ENCODE measurements around the gene TIMM17B. TPM values are rescaled to one million over a fixed set of nuclear protein-coding genes. Genes with fewer than 3 reads are reported as not detected.

The TIMM17B gene
- polyA plus RNA-seq, 3 donors from 2014 or later, result 76.0 to 88.2 (median 85.3) TPM

- Mint-ChIP-seq H3K4me1 (peaks cover 59 to 61% of the 10 kb centered on the region in 2 donors), H3K27ac (peak overlapping the region in 5 of 6 donors; percentile 30 to 72 (median 62)), H3K27me3 (ENCODE audit: low read depth in 3 of 3) (peaks cover 22 to 36% (median 30%) of the 10 kb centered on the region in 3 donors), H3K9me3 (peaks cover 0 to 2% (median 0%) of the 10 kb centered on the region in 6 donors), H3K36me3 (peaks cover 0 to 22% (median 6%) of the 10 kb centered on the region in 3 donors), H3K4me3 (peak overlapping the region; percentile 5 to 47 (median 30))
- no peak for DNase-seq
Measured at GRCh38 chrX:48914593-48915493, 17.3 kb upstream of the TIMM17B start.

- H3K4me3 Mint-ChIP-seq, result peak overlapping the region in 2 of 5 donors; percentile 15 to 50
- peaks cover 0 to 22% (median 6%) of the 10 kb centered on the region in 3 donors for H3K36me3 Mint-ChIP-seq
- H3K9me3 Mint-ChIP-seq, result peaks cover 0 to 2% (median 0%) of the 10 kb centered on the region in 6 donors
- peak overlapping the region in 4 of 6 donors; percentile 50 to 67 (median 60) for H3K27ac Mint-ChIP-seq
- no peak for DNase-seq
- H3K4me1 Mint-ChIP-seq, result peaks cover 52% of the 10 kb centered on the region in 2 donors
- H3K27me3 Mint-ChIP-seq (ENCODE audit: low read depth in 3 of 3), result peaks cover 22 to 33% (median 26%) of the 10 kb centered on the region in 3 donors
Measured at GRCh38 chrX:48913605-48914366, 16.2 kb upstream of the TIMM17B start.

DNA sequence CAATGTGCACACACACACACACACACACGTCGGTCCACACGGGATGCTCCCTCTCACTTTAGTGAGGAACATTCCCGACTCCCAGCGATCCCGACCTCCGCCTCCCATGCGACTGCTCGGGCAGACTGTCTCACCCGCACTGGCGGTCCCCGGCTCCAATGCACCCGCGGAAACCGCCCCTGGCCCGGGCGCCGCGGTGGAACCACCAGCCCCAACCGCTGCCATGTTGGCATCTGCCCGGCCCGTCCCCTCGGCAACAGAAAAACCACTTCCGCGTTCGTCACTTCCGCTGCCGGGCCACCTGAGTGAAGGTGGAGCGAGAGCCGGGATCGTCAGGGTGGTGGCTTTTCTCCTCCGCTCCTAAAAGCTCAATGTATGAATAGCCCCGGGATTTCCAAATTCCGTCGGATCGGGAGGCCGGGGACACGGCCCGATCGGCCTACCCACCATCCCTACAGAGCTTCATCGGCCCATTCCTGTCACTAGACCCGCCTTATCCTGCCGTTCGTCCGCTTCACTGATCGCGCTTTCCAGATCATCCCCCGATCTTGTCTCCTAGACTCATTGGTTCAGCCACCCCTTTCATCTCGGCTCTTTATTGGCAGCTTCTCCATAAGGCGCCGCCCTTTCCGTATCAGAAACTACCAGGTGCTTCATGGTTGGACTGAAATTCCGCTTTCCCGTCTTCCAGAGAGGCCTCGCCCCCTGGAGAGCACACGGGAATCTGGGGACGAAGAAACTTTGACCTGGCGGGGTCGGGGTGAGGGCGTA lies 14.0 kb upstream of the TIMM17B start, which contains the start of gene SLC35A2:
Gene SLC35A2 (minus strand): TSS at position 235 of the 771 bp plus-strand sequence. CDS start 10 bp downstream, at position 225.
- Mint-ChIP-seq H3K4me3 (peak within 1 kb of the TSS; percentile 89 to 94 (median 93)), H3K4me1 (peaks cover 39 to 45% of the 10 kb centered on the region in 2 donors), H3K27ac (peak within 1 kb of the TSS; percentile 93 to 97 (median 96)), H3K9me3 (peaks cover 0 to 2% (median 0%) of the 10 kb centered on the region in 6 donors), H3K27me3 (ENCODE audit: low read depth in 3 of 3) (peaks cover 13 to 29% (median 17%) of the 10 kb centered on the region in 3 donors), H3K36me3 (peaks cover 0 to 14% (median 0%) of the 10 kb centered on the region in 3 donors)
- peak; percentile 87 to 88 (median 87) for DNase-seq

- Mint-ChIP-seq H3K9me3 (peaks cover 0 to 2% (median 0%) of the 10 kb centered on the region in 6 donors), H3K4me1 (peaks cover 39 to 42% of the 10 kb centered on the region in 2 donors), H3K36me3 (peaks cover 0 to 14% (median 0%) of the 10 kb centered on the region in 3 donors), H3K27ac (peak overlapping the region; percentile 93 to 97 (median 96)), H3K4me3 (peak overlapping the region; percentile 89 to 94 (median 93)), H3K27me3 (ENCODE audit: low read depth in 3 of 3) (peaks cover 13 to 27% (median 17%) of the 10 kb centered on the region in 3 donors)
- DNase-seq, result no peak
Measured at GRCh38 chrX:48910926-48911411, 13.4 kb upstream of the TIMM17B start.

GRCh38 chrX:48909703-48910294 lies 12.2 kb upstream of the TIMM17B start:
- Mint-ChIP-seq H3K9me3 (peaks cover 0 to 2% (median 0%) of the 10 kb centered on the region in 6 donors), H3K36me3 (peaks cover 0 to 13% (median 0%) of the 10 kb centered on the region in 3 donors), H3K4me1 (peaks cover 30 to 31% of the 10 kb centered on the region in 2 donors), H3K27me3 (ENCODE audit: low read depth in 3 of 3) (peaks cover 13 to 27% (median 17%) of the 10 kb centered on the region in 3 donors), H3K4me3 (no peak overlapping the region), H3K27ac (peak overlapping the region in 1 of 6 donors; percentile 96)
- DNase-seq, result no peak

DNA sequence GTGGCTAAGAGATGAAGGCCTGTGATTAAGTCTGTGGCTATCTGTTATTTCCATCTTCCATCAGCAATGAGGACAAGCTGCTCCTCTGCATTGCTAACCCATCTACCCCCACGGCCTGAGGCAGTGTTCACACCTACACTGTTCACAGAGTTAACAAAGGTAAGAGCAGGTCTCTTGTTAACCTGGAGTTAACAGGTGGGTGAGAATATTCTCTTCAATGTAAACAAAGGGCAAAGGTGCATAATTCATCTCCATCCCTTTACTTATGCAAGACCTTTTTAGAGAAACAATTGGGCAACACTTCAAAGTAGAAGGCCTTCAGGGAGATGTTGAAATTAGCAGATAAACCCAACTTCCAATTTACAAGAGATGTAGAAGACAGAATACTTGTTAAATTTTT lies 11.0 kb upstream of the TIMM17B start:
- peaks cover 0 to 2% (median 0%) of the 10 kb centered on the region in 6 donors for H3K9me3 Mint-ChIP-seq
- H3K4me3 Mint-ChIP-seq, result no peak overlapping the region
- peaks cover 20 to 21% of the 10 kb centered on the region in 2 donors for H3K4me1 Mint-ChIP-seq
- H3K27ac Mint-ChIP-seq, result peak overlapping the region in 4 of 6 donors; percentile 5 to 46 (median 30)
- DNase-seq, result no peak
- H3K36me3 Mint-ChIP-seq, result peaks cover 0 to 2% (median 0%) of the 10 kb centered on the region in 3 donors
- H3K27me3 Mint-ChIP-seq (ENCODE audit: low read depth in 3 of 3), result peaks cover 13 to 27% (median 17%) of the 10 kb centered on the region in 3 donors

- peaks cover 0 to 7% (median 2%) of the 10 kb centered on the region in 3 donors for H3K27me3 Mint-ChIP-seq (ENCODE audit: low read depth in 3 of 3)
- no peaks in the 10 kb centered on the region for H3K9me3 Mint-ChIP-seq
- no peaks in the 10 kb centered on the region for H3K4me1 Mint-ChIP-seq
- H3K36me3 Mint-ChIP-seq, result no peaks in the 10 kb centered on the region
- no peak overlapping the region for H3K27ac Mint-ChIP-seq
- DNase-seq, result no peak
- no peak overlapping the region for H3K4me3 Mint-ChIP-seq
Measured at GRCh38 chrX:48905090-48905790, 7.7 kb upstream of the TIMM17B start.

DNA sequence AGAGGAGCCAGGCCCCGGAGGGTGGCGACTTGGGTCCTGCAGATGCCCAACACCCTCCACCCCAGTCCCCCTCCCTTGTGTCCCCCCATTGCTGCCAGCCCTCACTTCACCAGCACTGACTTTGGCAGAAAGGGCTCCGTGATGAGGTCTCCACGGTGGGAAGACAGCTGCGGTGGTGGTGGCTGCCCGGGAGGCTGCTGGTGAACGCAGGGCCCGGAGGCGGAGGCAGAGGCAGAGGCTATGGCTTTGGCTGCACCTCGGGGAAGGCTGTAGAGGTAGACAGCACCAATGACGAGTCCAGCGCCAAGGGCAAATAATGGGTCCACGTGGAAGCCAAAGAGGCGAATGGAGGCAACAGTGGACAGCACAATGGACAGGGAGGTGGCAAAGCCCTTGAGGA lies 7.1 kb upstream of the TIMM17B start:
- no peak for DNase-seq
- Mint-ChIP-seq H3K4me3 (no peak overlapping the region), H3K27me3 (ENCODE audit: low read depth in 3 of 3) (peaks cover 0 to 6% (median 4%) of the 10 kb centered on the region in 3 donors), H3K4me1 (no peaks in the 10 kb centered on the region), H3K9me3 (no peaks in the 10 kb centered on the region), H3K27ac (no peak overlapping the region), H3K36me3 (no peaks in the 10 kb centered on the region)

DNA sequence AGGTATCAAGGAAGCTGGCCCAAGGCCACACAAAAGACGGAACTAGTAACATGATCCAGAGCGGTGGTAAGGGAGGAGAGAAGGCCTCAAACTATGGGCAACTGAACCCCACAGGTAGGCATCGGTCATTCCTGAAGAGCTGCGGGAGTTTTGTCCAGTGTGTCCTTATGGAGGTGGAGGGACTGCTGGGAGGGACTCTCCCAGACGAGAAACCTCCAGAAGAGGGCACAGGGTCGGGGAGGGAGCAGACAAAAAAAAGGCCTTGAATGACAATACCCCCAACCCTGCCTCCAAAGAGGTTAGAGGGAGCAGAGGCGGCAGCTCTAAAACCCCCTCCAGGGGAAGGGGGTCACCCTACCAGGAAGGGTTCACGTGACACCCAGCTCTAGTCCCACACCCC lies 6.6 kb upstream of the TIMM17B start:
- Mint-ChIP-seq H3K36me3 (no peaks in the 10 kb centered on the region), H3K4me3 (no peak overlapping the region), H3K4me1 (no peaks in the 10 kb centered on the region), H3K9me3 (no peaks in the 10 kb centered on the region), H3K27me3 (ENCODE audit: low read depth in 3 of 3) (peaks cover 0 to 6% (median 5%) of the 10 kb centered on the region in 3 donors), H3K27ac (no peak overlapping the region)
- no peak for DNase-seq

- Mint-ChIP-seq H3K36me3 (no peaks in the 10 kb centered on the region), H3K4me3 (no peak overlapping the region), H3K4me1 (peaks cover 2 to 3% of the 10 kb centered on the region in 2 donors), H3K27ac (no peak overlapping the region), H3K9me3 (no peaks in the 10 kb centered on the region), H3K27me3 (ENCODE audit: low read depth in 3 of 3) (peaks cover 3 to 6% (median 6%) of the 10 kb centered on the region in 3 donors)
- no peak for DNase-seq
Measured at GRCh38 chrX:48903290-48903689, 5.7 kb upstream of the TIMM17B start.

- Mint-ChIP-seq H3K27ac (no peak overlapping the region), H3K27me3 (ENCODE audit: low read depth in 3 of 3) (peaks cover 4 to 7% (median 5%) of the 10 kb centered on the region in 3 donors), H3K4me1 (peaks cover 6 to 8% of the 10 kb centered on the region in 2 donors), H3K9me3 (no peaks in the 10 kb centered on the region), H3K36me3 (no peaks in the 10 kb centered on the region), H3K4me3 (no peak overlapping the region)
- DNase-seq, result no peak
Measured at GRCh38 chrX:48902776-48903175, 5.2 kb upstream of the TIMM17B start.

DNA sequence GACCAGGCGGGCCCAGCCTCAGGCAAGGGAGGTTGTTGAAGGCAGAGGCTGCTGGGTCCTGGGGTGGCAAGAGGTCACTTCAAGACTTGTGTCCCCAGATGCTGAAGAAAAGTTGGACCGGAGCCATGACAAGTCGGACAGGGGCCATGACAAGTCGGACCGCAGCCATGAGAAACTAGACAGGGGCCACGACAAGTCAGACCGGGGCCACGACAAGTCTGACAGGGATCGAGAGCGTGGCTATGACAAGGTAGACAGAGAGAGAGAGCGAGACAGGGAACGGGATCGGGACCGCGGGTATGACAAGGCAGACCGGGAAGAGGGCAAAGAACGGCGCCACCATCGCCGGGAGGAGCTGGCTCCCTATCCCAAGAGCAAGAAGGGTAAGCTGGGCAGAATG lies 4.6 kb upstream of the TIMM17B start:
- Mint-ChIP-seq H3K9me3 (no peaks in the 10 kb centered on the region), H3K4me3 (no peak overlapping the region), H3K27ac (peak overlapping the region in 2 of 6 donors; percentile 3 to 82), H3K4me1 (peaks cover 8 to 12% of the 10 kb centered on the region in 2 donors), H3K27me3 (ENCODE audit: low read depth in 3 of 3) (peaks cover 5 to 8% (median 8%) of the 10 kb centered on the region in 3 donors), H3K36me3 (no peaks in the 10 kb centered on the region)
- no peak for DNase-seq

Data from immature natural killer cell (primary cell).